ENCODE results near the gene CPED1.
"Not testable (repeated sequence)": the region's sequence is repeated elsewhere in the genome, so short reads cannot be mapped to it uniquely, and the experiment has no call there.

The CPED1 gene

GRCh38 chr7:121027761-121028669 lies 39.5 kb downstream of the CPED1 start:
- TF ChIP-seq, protein P1, sequence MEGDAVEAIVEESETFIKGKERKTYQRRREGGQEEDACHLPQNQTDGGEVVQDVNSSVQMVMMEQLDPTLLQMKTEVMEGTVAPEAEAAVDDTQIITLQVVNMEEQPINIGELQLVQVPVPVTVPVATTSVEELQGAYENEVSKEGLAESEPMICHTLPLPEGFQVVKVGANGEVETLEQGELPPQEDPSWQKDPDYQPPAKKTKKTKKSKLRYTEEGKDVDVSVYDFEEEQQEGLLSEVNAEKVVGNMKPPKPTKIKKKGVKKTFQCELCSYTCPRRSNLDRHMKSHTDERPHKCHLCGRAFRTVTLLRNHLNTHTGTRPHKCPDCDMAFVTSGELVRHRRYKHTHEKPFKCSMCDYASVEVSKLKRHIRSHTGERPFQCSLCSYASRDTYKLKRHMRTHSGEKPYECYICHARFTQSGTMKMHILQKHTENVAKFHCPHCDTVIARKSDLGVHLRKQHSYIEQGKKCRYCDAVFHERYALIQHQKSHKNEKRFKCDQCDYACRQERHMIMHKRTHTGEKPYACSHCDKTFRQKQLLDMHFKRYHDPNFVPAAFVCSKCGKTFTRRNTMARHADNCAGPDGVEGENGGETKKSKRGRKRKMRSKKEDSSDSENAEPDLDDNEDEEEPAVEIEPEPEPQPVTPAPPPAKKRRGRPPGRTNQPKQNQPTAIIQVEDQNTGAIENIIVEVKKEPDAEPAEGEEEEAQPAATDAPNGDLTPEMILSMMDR (conservative IDR thresholded peaks at IDR 0.05), result no peak
- H3K27ac ChIP-seq, result no peak overlapping the region

DNA sequence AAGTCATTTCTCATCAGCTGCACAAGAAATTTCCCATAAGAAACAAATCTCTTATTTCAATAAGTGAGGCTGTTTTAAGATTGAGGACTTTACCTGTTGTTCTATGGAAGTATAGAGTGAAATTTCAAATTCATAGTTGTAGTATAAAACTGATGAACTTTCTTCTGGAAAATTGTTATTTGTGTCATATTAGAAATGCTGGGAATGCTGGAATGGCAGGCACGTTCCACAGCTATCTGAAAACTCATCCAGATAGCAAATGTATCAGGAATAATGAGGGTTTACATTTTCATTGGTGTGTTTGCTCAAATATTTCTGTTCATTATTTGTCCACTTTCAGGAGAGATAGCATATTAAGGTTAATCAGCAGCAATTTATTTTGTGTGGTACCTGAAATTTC lies 40.8 kb downstream of the CPED1 start:
- TF ChIP-seq, protein P1 (conservative IDR thresholded peaks at IDR 0.05), result no peak
- no peak overlapping the region for H3K27ac ChIP-seq

DNA sequence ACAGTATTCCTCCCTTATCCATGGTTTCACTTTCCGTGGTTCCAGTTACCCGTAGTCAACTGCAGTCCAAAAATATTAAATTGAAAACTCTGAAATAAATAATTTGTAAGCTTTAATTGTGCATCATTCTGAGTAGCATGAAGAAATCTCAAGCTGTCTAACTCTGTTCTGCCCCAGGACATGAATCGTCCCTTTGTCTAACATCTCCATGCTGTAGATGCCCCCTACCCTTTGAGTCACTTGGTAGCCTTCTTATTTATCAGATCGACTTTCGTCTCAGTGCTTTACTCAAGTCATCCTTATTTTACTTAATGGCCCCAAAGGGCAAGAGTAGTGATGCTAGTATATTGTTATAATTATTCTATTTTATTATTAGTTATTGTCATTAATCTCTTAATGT lies 41.8 kb downstream of the CPED1 start:
- TF ChIP-seq, protein P1 (conservative IDR thresholded peaks at IDR 0.05), result no peak
- no peak overlapping the region for H3K27ac ChIP-seq

DNA sequence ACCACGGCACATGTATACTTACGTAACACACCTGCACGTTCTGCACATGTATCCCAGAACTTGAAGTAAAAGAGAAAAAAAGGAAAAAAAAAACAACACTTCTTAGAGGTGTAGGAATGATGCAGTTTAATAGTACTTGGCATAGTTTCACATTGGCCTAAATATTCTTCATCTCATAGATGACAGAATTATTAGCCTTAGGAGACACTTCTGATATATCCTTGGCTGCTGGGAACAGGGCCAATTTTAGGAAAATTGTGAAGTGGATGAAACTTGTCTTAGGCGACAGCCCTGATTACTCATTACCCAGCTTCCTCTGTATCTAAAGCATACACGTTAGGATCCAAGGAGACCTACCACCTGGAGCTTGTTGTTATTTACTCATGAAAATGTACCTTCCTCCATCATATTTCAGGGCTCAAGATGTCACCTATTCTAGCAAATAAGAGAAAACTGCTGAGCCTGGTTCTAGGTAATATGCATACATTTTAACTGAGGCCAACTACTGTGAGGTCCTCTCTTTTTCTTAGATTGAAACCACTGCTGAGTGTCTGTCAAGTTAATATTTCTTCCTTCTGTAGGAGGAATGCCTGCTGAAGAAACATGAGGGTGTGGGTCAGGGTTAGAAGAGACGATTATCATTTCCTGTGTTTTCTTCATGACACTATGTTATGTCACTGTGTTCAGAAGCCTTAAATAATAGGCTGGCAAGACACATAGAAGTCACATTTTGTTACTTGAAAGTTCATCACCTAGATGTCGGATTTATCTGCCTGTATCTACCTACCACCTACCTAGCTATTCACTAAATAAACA lies 44.3 kb downstream of the CPED1 start:
- peak overlapping the region; percentile 31; the same call in 1 of the 2 replicates for H3K27ac ChIP-seq
- TF ChIP-seq, protein P1 (conservative IDR thresholded peaks at IDR 0.05), result no peak

- no peak overlapping the region for H3K27ac ChIP-seq
- TF ChIP-seq, protein P1 (conservative IDR thresholded peaks at IDR 0.05), result no peak
Observed at GRCh38 chr7:121034929-121035328, 46.4 kb downstream of the CPED1 start.

DNA sequence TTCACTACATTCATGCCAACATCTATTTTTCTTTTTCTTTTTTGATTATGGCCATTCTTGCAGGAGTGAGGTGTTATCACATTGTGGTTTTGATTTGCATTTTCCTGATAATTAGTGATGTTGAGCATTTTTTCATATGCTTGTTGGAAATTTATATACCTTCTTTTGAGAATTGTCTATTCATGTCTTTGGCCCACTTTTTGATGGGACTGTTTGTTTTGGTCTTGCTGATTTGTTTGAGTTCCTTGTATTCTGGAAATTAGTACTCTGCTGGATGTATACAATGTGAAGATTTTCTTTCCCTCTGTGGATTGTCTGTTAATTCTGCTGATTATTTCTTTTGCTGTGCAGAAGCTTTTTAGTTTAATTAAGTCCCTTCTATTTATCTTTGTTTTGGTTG lies 48.3 kb downstream of the CPED1 start:
- H3K27ac ChIP-seq, result not testable (repeated sequence)

- H3K27ac ChIP-seq, result not testable (repeated sequence)
Observed at GRCh38 chr7:121037329-121037728, 48.8 kb downstream of the CPED1 start.

DNA sequence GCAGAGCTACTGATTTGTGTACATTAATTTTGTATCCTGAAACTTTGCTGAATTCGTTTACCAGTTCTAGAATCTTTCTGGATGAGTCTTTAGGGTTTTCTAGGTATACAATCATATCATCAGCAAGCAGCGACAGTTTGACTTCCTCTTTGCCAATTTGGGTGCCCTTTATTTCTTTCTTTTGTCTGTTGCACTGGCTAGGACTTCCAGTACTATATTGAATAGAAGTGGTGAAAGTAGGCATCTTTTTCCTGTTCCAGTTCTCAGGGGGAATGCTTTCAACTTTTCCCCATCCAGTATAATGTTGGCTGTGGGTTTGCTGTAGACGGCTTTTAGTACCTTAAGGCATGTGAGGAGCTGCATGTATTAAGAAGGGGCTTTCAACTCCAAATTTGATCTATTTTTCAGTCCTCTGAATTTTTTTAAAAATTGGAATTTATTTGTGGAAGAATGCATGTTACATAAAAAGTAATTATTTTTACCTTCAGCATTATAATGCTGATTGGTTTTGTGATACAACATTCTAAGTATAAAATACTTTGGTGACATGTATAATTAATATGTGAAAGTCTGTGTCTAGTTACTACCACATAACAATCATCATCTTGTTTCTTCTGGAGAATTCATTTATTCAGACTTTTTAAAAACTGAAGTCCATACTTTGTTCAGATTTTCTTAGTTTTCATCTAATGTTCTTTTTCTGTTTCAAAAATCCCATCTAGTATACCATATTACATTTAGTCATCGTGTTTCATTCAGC lies 49.6 kb downstream of the CPED1 start:
- H3K27ac ChIP-seq, result no peak overlapping the region
- TF ChIP-seq, protein P1 (conservative IDR thresholded peaks at IDR 0.05), result no peak
